Left lung (tissue), 10 donors: ENCODE measurements around the gene MROH2A. TPM values are rescaled to one million over a fixed set of nuclear protein-coding genes. Genes with fewer than 3 reads are reported as not detected.
"Not testable (repeated sequence)": the region's sequence is repeated elsewhere in the genome, so short reads cannot be mapped to it uniquely, and the experiment has no call there.

Source experiments
- ATAC-seq: fragments of 200-7000 bp; cut with Tn5 transposase; one replicate; pipeline ENCODE4 v1.9.1; 2020; ENCODE audit warnings: moderate library complexity
- DNase-seq, 4 donors: peaks; one replicate each; pipeline ENCODE4 v3.0.0-alpha.2; 2013 to 2020
- H3K27ac ChIP-seq, 2 donors: fragments of 200-600 bp; sonication (generic) in 1 of 2; one replicate each; pipeline versions ENCODE4 v1.5.0 to v1.8.0; 2020 to 2021
- H3K27me3 ChIP-seq, 2 donors: fragments of 200-600 bp; sonication (generic) in 1 of 2; one replicate each; pipeline versions ENCODE4 v1.5.0 to v1.8.0; 2020 to 2021
- H3K36me3 ChIP-seq, 2 donors: fragments of 200-600 bp; sonication (generic) in 1 of 2; one replicate each; pipeline versions ENCODE4 v1.5.0 to v1.8.0; 2020 to 2021
- H3K4me1 ChIP-seq, 2 donors: fragments of 200-600 bp; one replicate each; pipeline ENCODE4 v1.8.0; 2021
- H3K4me3 ChIP-seq, 2 donors: fragments of 200-600 bp; sonication (generic) in 1 of 2; one replicate each; pipeline versions ENCODE4 v1.5.0 to v1.8.0; 2020 to 2021; ENCODE audit warnings: mild to moderate bottlenecking in 1 of 2
- H3K9me3 ChIP-seq, 2 donors: fragments of 200-600 bp; sonication (generic) in 1 of 2; one replicate each; pipeline versions ENCODE4 v1.5.0 to v1.8.0; 2020 to 2021
- intact Hi-C, 2 donors: fragments of 100-400 bp; cut with DNase I; formaldehyde crosslinking; loops; one replicate each; pipeline versions ENCODE4 v1.11.2 to v1.14.2; 2022
- polyA plus RNA-seq, 6 donors: library from polyadenylated mRNA; unstranded; fragments of 120-200 nt; gene quantifications; one replicate each; pipeline ENCODE4 v1.2.1, GENCODE V29; 2013; ENCODE audit not compliant: insufficient read length in 6 of 6
- total RNA-seq, 2 donors: library from RNA; stranded (reverse); fragmentation: NEBNext Ultra II Directional; extraction: Animal tissue kit (Norgen Biotek cat#: 25700); gene quantifications; one replicate each; pipeline ENCODE4 v1.2.1, GENCODE V29; 2021
- TF ChIP-seq, protein P1 (sequence below), 2 donors: fragments of 200-600 bp; sonication (generic) in 1 of 2; IDR thresholded peaks; one replicate each; pipeline versions ENCODE4 v1.5.0 to v1.8.0; 2021; ENCODE audit warnings: antibody characterized with exemption in 2 of 2
- donor health status: DM: no; HTN: yes; CAD: no.
- donor health status: DM: no; HTN: no; CAD: no.

The MROH2A gene
- total and polyA plus RNA-seq, 8 donors, result 0.27 to 0.77 (median 0.61) TPM; not detected in 1

DNA sequence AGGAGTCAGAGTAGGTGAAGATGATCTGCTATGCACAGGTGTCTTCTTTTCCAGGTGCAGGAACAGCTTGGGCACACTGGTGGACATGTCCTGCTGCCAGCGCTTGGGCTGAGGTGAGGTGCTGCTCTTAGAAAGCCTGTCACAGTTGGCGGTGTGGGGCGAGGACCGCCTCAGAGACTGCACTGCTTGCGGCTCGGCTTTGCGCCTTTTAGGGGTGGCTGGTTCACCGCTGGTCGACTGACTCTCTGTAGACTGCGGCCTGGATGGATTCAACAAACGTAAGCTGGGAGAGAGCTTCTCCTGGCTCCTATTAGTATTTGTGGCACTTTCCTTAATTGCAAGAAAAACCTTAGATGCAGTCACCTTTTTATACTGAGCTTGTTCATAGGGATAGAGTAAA is 88.3 kb downstream of the MROH2A start:
- H3K27me3 ChIP-seq, result peaks cover 15 to 36% of the 10 kb centered on the region in 2 donors
- no peak overlapping the region for H3K4me3 ChIP-seq
- H3K4me1 ChIP-seq, result no peaks in the 10 kb centered on the region
- H3K36me3 ChIP-seq, result no peaks in the 10 kb centered on the region
- intact Hi-C loops, result no loop called here
- ATAC-seq, result no peak
- DNase-seq, result no peak
- TF ChIP-seq, protein P1, sequence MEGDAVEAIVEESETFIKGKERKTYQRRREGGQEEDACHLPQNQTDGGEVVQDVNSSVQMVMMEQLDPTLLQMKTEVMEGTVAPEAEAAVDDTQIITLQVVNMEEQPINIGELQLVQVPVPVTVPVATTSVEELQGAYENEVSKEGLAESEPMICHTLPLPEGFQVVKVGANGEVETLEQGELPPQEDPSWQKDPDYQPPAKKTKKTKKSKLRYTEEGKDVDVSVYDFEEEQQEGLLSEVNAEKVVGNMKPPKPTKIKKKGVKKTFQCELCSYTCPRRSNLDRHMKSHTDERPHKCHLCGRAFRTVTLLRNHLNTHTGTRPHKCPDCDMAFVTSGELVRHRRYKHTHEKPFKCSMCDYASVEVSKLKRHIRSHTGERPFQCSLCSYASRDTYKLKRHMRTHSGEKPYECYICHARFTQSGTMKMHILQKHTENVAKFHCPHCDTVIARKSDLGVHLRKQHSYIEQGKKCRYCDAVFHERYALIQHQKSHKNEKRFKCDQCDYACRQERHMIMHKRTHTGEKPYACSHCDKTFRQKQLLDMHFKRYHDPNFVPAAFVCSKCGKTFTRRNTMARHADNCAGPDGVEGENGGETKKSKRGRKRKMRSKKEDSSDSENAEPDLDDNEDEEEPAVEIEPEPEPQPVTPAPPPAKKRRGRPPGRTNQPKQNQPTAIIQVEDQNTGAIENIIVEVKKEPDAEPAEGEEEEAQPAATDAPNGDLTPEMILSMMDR (IDR thresholded peaks at IDR 0.05), result no peak
- no peak overlapping the region for H3K27ac ChIP-seq
- H3K9me3 ChIP-seq, result peaks cover 0 to 7% of the 10 kb centered on the region in 2 donors

DNA sequence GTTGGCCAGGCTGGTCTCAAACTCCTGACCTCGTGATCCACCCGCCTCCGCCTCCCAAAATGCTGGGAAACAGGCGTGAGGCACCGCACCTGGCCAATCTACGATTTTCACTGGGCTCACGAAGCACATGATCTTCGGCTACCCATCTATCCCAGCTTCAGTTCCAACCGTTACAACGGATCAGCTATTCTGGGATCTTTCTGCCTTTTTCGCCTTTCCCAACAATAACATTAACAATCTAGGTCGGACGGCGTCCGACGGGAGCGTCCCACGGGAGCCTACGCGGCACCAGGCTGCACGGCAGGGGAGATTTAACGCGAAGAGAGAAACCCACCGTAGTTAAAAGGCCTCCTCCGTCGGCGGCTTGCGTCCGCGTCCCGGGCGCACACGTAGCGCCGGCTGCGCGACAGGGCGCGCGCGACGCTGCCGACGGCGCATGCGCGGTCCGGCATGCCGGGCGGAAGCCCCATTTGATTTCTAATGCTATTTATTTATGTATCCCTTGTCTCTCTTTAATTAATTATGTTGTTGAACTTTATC is 89.9 kb downstream of the MROH2A start, which contains the start of gene MSL3B:
Gene MSL3B, minus strand, starts transcription at position 394 of the 540 bp plus-strand sequence.
- intact Hi-C loops, result no loop called here
- ATAC-seq, result peak; percentile 81
- TF ChIP-seq, protein P1 (IDR thresholded peaks at IDR 0.05), result no peak
- no peaks in the 10 kb centered on the region for H3K4me1 ChIP-seq
- no peaks in the 10 kb centered on the region for H3K36me3 ChIP-seq
- H3K9me3 ChIP-seq, result peaks cover 0 to 7% of the 10 kb centered on the region in 2 donors
- no peak within 1 kb of the TSS for H3K27ac ChIP-seq
- DNase-seq, result peak in 3 of 4 donors; percentile 13 to 86 (median 44)
- H3K4me3 ChIP-seq, result peak within 1 kb of the TSS; percentile 39 to 44
- peaks cover 15 to 38% of the 10 kb centered on the region in 2 donors for H3K27me3 ChIP-seq

DNA sequence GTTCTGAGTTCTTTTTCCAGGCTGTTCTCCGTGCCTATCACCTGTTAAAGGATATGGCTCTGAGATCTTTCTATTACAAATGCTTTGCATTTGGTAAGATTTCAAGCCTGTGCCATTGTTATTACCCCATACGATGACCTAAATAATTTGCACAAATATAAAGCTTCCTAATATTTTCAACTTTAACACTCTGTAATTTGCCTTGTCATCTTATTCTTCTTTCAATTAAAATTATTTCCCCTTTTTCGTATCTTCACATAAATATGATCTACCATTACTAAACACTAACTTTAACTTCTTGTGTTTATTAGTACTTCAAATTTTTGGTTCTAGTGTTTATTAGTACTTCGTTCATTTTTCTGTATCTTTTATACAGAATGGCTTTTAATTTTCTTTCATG is 93.3 kb downstream of the MROH2A start:
- peaks cover 0 to 7% of the 10 kb centered on the region in 2 donors for H3K9me3 ChIP-seq
- H3K36me3 ChIP-seq, result no peaks in the 10 kb centered on the region
- intact Hi-C loops, result no loop called here
- H3K27ac ChIP-seq, result no peak overlapping the region
- TF ChIP-seq, protein P1 (IDR thresholded peaks at IDR 0.05), result no peak
- H3K27me3 ChIP-seq, result peaks cover 22 to 44% of the 10 kb centered on the region in 2 donors
- no peaks in the 10 kb centered on the region for H3K4me1 ChIP-seq
- no peak for DNase-seq
- H3K4me3 ChIP-seq, result no peak overlapping the region
- no peak for ATAC-seq

DNA sequence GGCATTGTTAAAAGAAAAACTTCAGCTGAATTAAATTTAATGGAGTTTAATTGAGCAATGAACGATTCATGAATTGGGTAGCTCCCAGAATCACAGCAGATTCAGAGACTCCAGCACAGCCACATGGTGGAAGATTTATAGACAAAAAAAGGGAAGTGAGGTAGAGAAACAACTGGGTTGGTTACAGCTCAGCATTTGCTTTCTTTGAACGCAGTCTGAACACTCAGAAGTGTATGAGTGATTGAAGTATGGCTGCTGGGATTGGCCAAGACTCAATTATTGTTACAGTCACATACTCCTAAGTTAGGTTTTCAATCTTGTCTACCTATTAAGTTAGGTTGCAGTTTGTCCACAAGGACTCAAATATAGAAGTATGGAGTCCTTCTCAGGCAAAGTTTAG is 94.0 kb downstream of the MROH2A start:
- H3K9me3 ChIP-seq, H3K36me3 ChIP-seq, ATAC-seq, H3K4me3 ChIP-seq, H3K4me1 ChIP-seq, intact Hi-C loops, H3K27ac ChIP-seq, DNase-seq: not testable (repeated sequence)
- peaks cover 22 to 44% of the 10 kb centered on the region in 2 donors for H3K27me3 ChIP-seq

DNA sequence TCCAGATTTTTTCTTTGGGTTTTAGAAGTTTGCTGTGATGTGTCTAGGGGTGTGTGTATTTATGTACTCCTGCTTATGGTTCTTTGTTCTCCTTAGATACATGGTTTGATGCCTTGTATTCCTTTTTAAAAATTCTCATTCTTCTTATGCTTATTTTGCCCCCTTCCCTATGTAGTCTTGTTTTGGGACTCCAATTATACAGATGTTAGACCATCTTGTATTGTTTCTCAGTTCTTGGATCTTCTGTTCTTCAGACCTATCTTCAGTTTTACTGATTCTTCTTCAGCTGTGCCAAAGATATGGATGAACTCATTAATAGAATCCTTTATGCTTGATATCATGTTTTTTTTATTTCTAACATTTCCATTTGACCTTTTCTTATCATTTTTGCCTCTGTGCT is 104.2 kb downstream of the MROH2A start:
- H3K27ac ChIP-seq, result no peak overlapping the region
- H3K36me3 ChIP-seq, result no peaks in the 10 kb centered on the region
- H3K9me3 ChIP-seq, result peaks cover 6 to 19% of the 10 kb centered on the region in 2 donors
- intact Hi-C loops, result no loop called here
- H3K4me1 ChIP-seq, result no peaks in the 10 kb centered on the region
- H3K27me3 ChIP-seq, result peaks cover 0 to 14% of the 10 kb centered on the region in 2 donors
- DNase-seq, result no peak
- ATAC-seq, result no peak
- H3K4me3 ChIP-seq, result no peak overlapping the region
- TF ChIP-seq, protein P1 (IDR thresholded peaks at IDR 0.05), result no peak

Other genes with a start within 250 kb of the MROH2A start
- gene USP40, start 211.5 kb upstream of the MROH2A start, total RNA-seq, result 10 to 100 TPM; 40.0 to 43.1 TPM
- gene USP40, start 211.5 kb upstream of the MROH2A start, polyA plus RNA-seq, result 10 to 100 TPM; 41.4 to 60.5 (median 46.8) TPM
- gene UGT1A8, start 160.7 kb upstream of the MROH2A start, total RNA-seq, result not detected
- not detected for gene UGT1A8, start 160.7 kb upstream of the MROH2A start, polyA plus RNA-seq
- gene UGT1A10, start 141.9 kb upstream of the MROH2A start, total RNA-seq, result not detected
- not detected for gene UGT1A10, start 141.9 kb upstream of the MROH2A start, polyA plus RNA-seq
- not detected for gene UGT1A9, start 106.4 kb upstream of the MROH2A start, total RNA-seq
- not detected for gene UGT1A9, start 106.4 kb upstream of the MROH2A start, polyA plus RNA-seq
- gene UGT1A7, start 96.4 kb upstream of the MROH2A start, total RNA-seq, result not detected
- gene UGT1A7, start 96.4 kb upstream of the MROH2A start, polyA plus RNA-seq, result not detected
- 1 to 10 TPM in 1 of 2 donors, not detected in 1; 1.7 TPM for gene UGT1A6, start 85.4 kb upstream of the MROH2A start, total RNA-seq
- gene UGT1A6, start 85.4 kb upstream of the MROH2A start, polyA plus RNA-seq, result under 1 TPM in 4 of 6 donors, not detected in 2; 0.10 to 0.18 (median 0.13) TPM
- under 1 TPM in 1 of 2 donors, not detected in 1; 0.10 TPM for gene UGT1A5, start 65.4 kb upstream of the MROH2A start, total RNA-seq
- not detected for gene UGT1A5, start 65.4 kb upstream of the MROH2A start, polyA plus RNA-seq
- gene UGT1A4, start 59.6 kb upstream of the MROH2A start, total RNA-seq, result not detected
- not detected for gene UGT1A4, start 59.6 kb upstream of the MROH2A start, polyA plus RNA-seq
- not detected for gene UGT1A3, start 49.3 kb upstream of the MROH2A start, total RNA-seq
- not detected for gene UGT1A3, start 49.3 kb upstream of the MROH2A start, polyA plus RNA-seq
- gene UGT1A1, start 18.1 kb upstream of the MROH2A start, total RNA-seq, result under 1 TPM in 1 of 2 donors, not detected in 1; 0.24 TPM
- under 1 TPM; 0.04 to 0.20 (median 0.13) TPM for gene UGT1A1, start 18.1 kb upstream of the MROH2A start, polyA plus RNA-seq
- 1 to 10 TPM; 1.8 to 7.1 TPM for gene HJURP, start 76.2 kb downstream of the MROH2A start, total RNA-seq
- gene HJURP, start 76.2 kb downstream of the MROH2A start, polyA plus RNA-seq, result 10 to 100 TPM; 16.1 to 38.8 (median 23.7) TPM
- gene TRPM8, start 139.0 kb downstream of the MROH2A start, total RNA-seq, result not detected
- under 1 TPM in 5 of 6 donors, not detected in 1; 0.14 to 0.40 (median 0.16) TPM for gene TRPM8, start 139.0 kb downstream of the MROH2A start, polyA plus RNA-seq